ENCODE measurements around the gene SYT1. TPM values are rescaled to one million over a fixed set of nuclear protein-coding genes. Genes with fewer than 3 reads are reported as not detected.

Gene SYT1
- total RNA-seq, 1 experiment from 2014 or later: 44.9 TPM

- Histone ChIP-seq H2AFZ (ENCODE audit: low read depth, low read length, poor library complexity, severe bottlenecking) (no peak overlapping the region), H3K9me3 (ENCODE audit: control insufficient read depth in 1 of 2, insufficient read depth in 1 of 2, low read depth in 1 of 2, low read length in 2 of 2) (no peaks in the 10 kb centered on the region), H3K36me3 (ENCODE audit: control insufficient read depth in 1 of 2, insufficient read depth in 2 of 2, low read length in 2 of 2) (no peaks in the 10 kb centered on the region), H4K20me1 (ENCODE audit: insufficient read depth) (no peaks in the 10 kb centered on the region), H3K27me3 (ENCODE audit: insufficient read depth, low read length) (no peaks in the 10 kb centered on the region), H3K79me2 (ENCODE audit: insufficient read depth, low read length) (no peaks in the 10 kb centered on the region), H3K9me2 (ENCODE audit: insufficient read depth) (no peaks in the 10 kb centered on the region), H3K27ac (ENCODE audit: low read depth, low read length) (no peak overlapping the region), H3K4me3 (replicated peaks in 1 of 2; ENCODE audit: low read depth in 1 of 2, low read length in 2 of 2) (no peak overlapping the region), H3K4me1 (ENCODE audit: control insufficient read depth in 1 of 2, insufficient read depth in 2 of 2, low read length in 2 of 2) (0 out of 4 replicates have a peak, but pooled peaks cover 0 to 3% of the 10 kb centered on the region in 2 experiments), H3K9ac (ENCODE audit: low read length) (no peak overlapping the region), H3K4me2 (ENCODE audit: low read length) (no peak overlapping the region)
- intact Hi-C loops (cut with micrococcal nuclease): no loop called here
- no peak for TF ChIP-seq CTCF (IDR thresholded peaks at IDR 0.05 in 2 of 3, conservative IDR thresholded peaks at IDR 0.05 in 1 of 3; ENCODE audit: borderline replicate concordance in 1 of 3, insufficient read depth in 1 of 3, low read depth in 2 of 3, low read length in 2 of 3)
- TF ChIP-seq ZNF274 (IDR thresholded peaks at IDR 0.05; ENCODE audit: low read depth, low read length): no peak
- TF ChIP-seq ZFX (IDR thresholded peaks at IDR 0.05): no peak
- no peak for TF ChIP-seq POLR2AphosphoS5 (IDR thresholded peaks at IDR 0.05; ENCODE audit: low read depth, low read length)
- TF ChIP-seq POLR2A (IDR thresholded peaks at IDR 0.05; ENCODE audit: borderline replicate concordance, extremely low read depth, insufficient read depth, insufficient read length): no peak
- TF ChIP-seq CEBPB (IDR thresholded peaks at IDR 0.05; ENCODE audit: low read depth): no peak
- TF ChIP-seq EGR1 (IDR thresholded peaks at IDR 0.05; ENCODE audit: low read depth): no peak
- no peak for TF ChIP-seq ZBTB33 (IDR thresholded peaks at IDR 0.05; ENCODE audit: extremely low read depth, insufficient replicate concordance, low read length)
- no peak for TF ChIP-seq YY1 (IDR thresholded peaks at IDR 0.05; ENCODE audit: extremely low read depth, insufficient replicate concordance, low read depth, low read length)
- TF ChIP-seq EZH2 (IDR thresholded peaks at IDR 0.05): no peak
- no peak for TF ChIP-seq JUND (IDR thresholded peaks at IDR 0.05)
- no peak for TF ChIP-seq TCF7L2 (IDR thresholded peaks at IDR 0.05; ENCODE audit: borderline replicate concordance, extremely low read depth, insufficient read depth, insufficient read length)
- no peak for TF ChIP-seq REST (IDR thresholded peaks at IDR 0.05; ENCODE audit: low read depth)
- no peak for TF ChIP-seq EZH2phosphoT487 (IDR thresholded peaks at IDR 0.05; ENCODE audit: borderline replicate concordance)
- no peak for TF ChIP-seq MAX (IDR thresholded peaks at IDR 0.05)
- no peak for TF ChIP-seq SIN3A (IDR thresholded peaks at IDR 0.05; ENCODE audit: low read depth)
- TF ChIP-seq FOSL1 (IDR thresholded peaks at IDR 0.05; ENCODE audit: low read depth): no peak
- no peak for TF ChIP-seq CBX3 (IDR thresholded peaks at IDR 0.05; ENCODE audit: low read depth)
- TF ChIP-seq SRF (IDR thresholded peaks at IDR 0.05; ENCODE audit: low read depth): no peak
- CTCF ChIA-PET: no interaction called here
- no TSS peak for BruUV-seq (replicated peaks)
- POLR2A ChIA-PET: no interaction called here
- DNase-seq (ENCODE audit: low read depth, low spot score) (no peak), ATAC-seq (no peak)
- RAD21 ChIA-PET (ENCODE audit: low non-redundant PET in 1 of 2, low total read pairs in 2 of 2, uncharacterized antibody in 2 of 2, unreplicated experiment in 2 of 2): no interaction called here
Observed at GRCh38 chr12:79086541-79087296, 222.1 kb downstream of the SYT1 start.

All from HCT116 (cell line).